Endothelial cell of umbilical vein (primary cell): Measurements from ENCODE around the gene BTBD10.

Experiments
- CTCF ChIP-seq, 2 donors: IDR thresholded peaks; 1 replicate in 1 of 2; 2 replicates in 1 of 2; pipeline ENCODE4 v1.5.1; 2011; ENCODE audit warnings: low read length in 2 of 2, mild to moderate bottlenecking in 2 of 2, moderate library complexity in 2 of 2, control low read depth in 1 of 2, inconsistent platforms in 1 of 2, low read depth in 1 of 2; ENCODE audit not compliant: insufficient read depth in 1 of 2; ENCODE audit errors: extremely low read depth in 1 of 2
- GATA2 ChIP-seq: IDR thresholded peaks from 2 replicates; pipeline ENCODE4 v1.7.0; 2011; ENCODE audit warnings: low read depth, mild to moderate bottlenecking, moderate library complexity, mixed read lengths, low read length; ENCODE audit not compliant: insufficient read length, insufficient read depth

GRCh38 chr11:13487661-13488030 lies 24.6 kb upstream of the BTBD10 start:
- no peak for TF ChIP-seq GATA2
- peak in 1 of 2 donors; percentile 32 for TF ChIP-seq CTCF (IDR thresholded peaks at IDR 0.05; ENCODE audit: extremely low read depth in 1 of 2, insufficient read depth in 1 of 2, low read depth in 1 of 2, low read length in 2 of 2)
